Measurements from ENCODE around the gene CCDC12.

- TF ChIP-seq CTCF (conservative IDR thresholded peaks at IDR 0.05) (no peak), ZFX (IDR thresholded peaks at IDR 0.05) (no peak)
Measured at GRCh38 chr3:46897829-46898320, 78.7 kb downstream of the CCDC12 start.
